ENCODE results near the gene GTF3C2.

GTF3C2 gene

GRCh38 chr2:27356382-27357181 is at the start of gene GTF3C2:
Gene GTF3C2, minus strand, starts transcription at chr2:27356764. Its CDS starts 13,210 bp downstream, at chr2:27343554.
- peak; percentile 95 for DNase-seq (ENCODE audit: low read depth)

GRCh38 chr2:27400348-27401135 is 44.0 kb upstream of the GTF3C2 start:
- no peak for DNase-seq (ENCODE audit: low read depth)

GRCh38 chr2:27398962-27399361 is 42.4 kb upstream of the GTF3C2 start:
- no peak for DNase-seq (ENCODE audit: low read depth)

- DNase-seq (ENCODE audit: low read depth), result no peak
Measured at GRCh38 chr2:27393225-27393624, 36.7 kb upstream of the GTF3C2 start.

- no peak for DNase-seq (ENCODE audit: low read depth)
Measured at GRCh38 chr2:27390822-27391679, 34.5 kb upstream of the GTF3C2 start.

GRCh38 chr2:27381577-27382181 is 25.1 kb upstream of the GTF3C2 start:
- no peak for DNase-seq (ENCODE audit: low read depth)

GRCh38 chr2:27380626-27381545 is 24.3 kb upstream of the GTF3C2 start, which contains the start of gene ZNF513:
Gene ZNF513, minus strand, starts transcription at chr2:27380734. Its CDS starts 208 bp downstream, at chr2:27380526.
- DNase-seq (ENCODE audit: low read depth), result peak; percentile 63

- no peak for DNase-seq (ENCODE audit: low read depth)
Measured at GRCh38 chr2:27379836-27380625, 23.5 kb upstream of the GTF3C2 start.

- no peak for DNase-seq (ENCODE audit: low read depth)
Measured at GRCh38 chr2:27379383-27379835, 22.8 kb upstream of the GTF3C2 start.

GRCh38 chr2:27378809-27379290 is 22.3 kb upstream of the GTF3C2 start:
- no peak for DNase-seq (ENCODE audit: low read depth)

- DNase-seq (ENCODE audit: low read depth), result no peak
Measured at GRCh38 chr2:27378096-27378808, 21.7 kb upstream of the GTF3C2 start.

GRCh38 chr2:27377618-27378095 is 21.1 kb upstream of the GTF3C2 start:
- DNase-seq (ENCODE audit: low read depth), result no peak

GRCh38 chr2:27376866-27377617 is 20.5 kb upstream of the GTF3C2 start:
- no peak for DNase-seq (ENCODE audit: low read depth)

- DNase-seq (ENCODE audit: low read depth), result no peak
Measured at GRCh38 chr2:27376151-27376865, 19.7 kb upstream of the GTF3C2 start.

- no peak for DNase-seq (ENCODE audit: low read depth)
Measured at GRCh38 chr2:27375513-27376099, 19.0 kb upstream of the GTF3C2 start.

GRCh38 chr2:27373567-27373966 is 17.0 kb upstream of the GTF3C2 start:
- no peak for DNase-seq (ENCODE audit: low read depth)

- DNase-seq (ENCODE audit: low read depth), result no peak
Measured at GRCh38 chr2:27372937-27373336, 16.4 kb upstream of the GTF3C2 start.

Data from HS-5 (cell line).